H9 (cell line): Measurements from ENCODE around the gene EPS15. TPM values are rescaled to one million over a fixed set of nuclear protein-coding genes. Genes with fewer than 3 reads are reported as not detected.

ENCODE experiments used
- DNase-seq: peaks from one replicate; pipeline ENCODE4 v3.0.0-alpha.2; 2017
- H2AFZ ChIP-seq: one replicate; pipeline ENCODE4 v1.6.1; 2013; ENCODE audit warnings: mild to moderate bottlenecking, low read length, control low read depth, moderate library complexity
- H2AK5ac ChIP-seq: 2 replicates; pipeline ENCODE4 v1.6.1; 2013; ENCODE audit warnings: low read length, control low read depth, mixed read lengths; ENCODE audit not compliant: insufficient read length
- H2BK120ac ChIP-seq: one replicate; pipeline ENCODE4 v1.6.1; 2013; ENCODE audit warnings: low read depth, mild to moderate bottlenecking, low read length, control low read depth, inconsistent platforms; ENCODE audit not compliant: poor library complexity, severe bottlenecking
- H2BK12ac ChIP-seq: 2 replicates; pipeline ENCODE4 v1.6.1; 2013; ENCODE audit warnings: low read length, control low read depth, mixed read lengths, low read depth; ENCODE audit not compliant: insufficient read length
- H2BK15ac ChIP-seq: 2 replicates; pipeline ENCODE4 v1.6.1; 2013; ENCODE audit warnings: low read depth, low read length, control low read depth
- H2BK20ac ChIP-seq: one replicate; pipeline ENCODE4 v1.6.1; 2013; ENCODE audit warnings: low read depth, mild to moderate bottlenecking, low read length, control low read depth, inconsistent platforms; ENCODE audit not compliant: poor library complexity, severe bottlenecking
- H2BK5ac ChIP-seq: 2 replicates; pipeline ENCODE4 v1.6.1; 2013; ENCODE audit warnings: low read length, control low read depth, mixed read lengths; ENCODE audit not compliant: insufficient read length
- H3K14ac ChIP-seq: 2 replicates; pipeline ENCODE4 v1.6.1; 2013; ENCODE audit warnings: low read length, control low read depth; ENCODE audit not compliant: insufficient read depth
- H3K18ac ChIP-seq: 2 replicates; pipeline ENCODE4 v1.6.1; 2013; ENCODE audit warnings: low read depth, mild to moderate bottlenecking, mixed read lengths, low read length, control low read depth; ENCODE audit not compliant: insufficient read length
- H3K23ac ChIP-seq: 2 replicates; pipeline ENCODE4 v1.6.1; 2013; ENCODE audit warnings: low read length, control low read depth, mixed read lengths, low read depth; ENCODE audit not compliant: insufficient read length
- H3K23me2 ChIP-seq: 2 replicates; pipeline ENCODE4 v1.6.1; 2013; ENCODE audit warnings: low read depth, mild to moderate bottlenecking, mixed read lengths, low read length, control low read depth; ENCODE audit not compliant: insufficient read length, poor library complexity, severe bottlenecking
- H3K27ac ChIP-seq: 2 replicates; pipeline ENCODE4 v1.5.1; 2013; ENCODE audit warnings: low read length, control low read depth, mixed read lengths, low read depth; ENCODE audit not compliant: insufficient read length
- H3K27me3 ChIP-seq: 2 replicates; pipeline ENCODE4 v1.6.1; 2013; ENCODE audit warnings: low read length, control low read depth, inconsistent platforms; ENCODE audit not compliant: insufficient read depth
- H3K4ac ChIP-seq: 2 replicates; pipeline ENCODE4 v1.6.1; 2013; ENCODE audit warnings: low read depth, mild to moderate bottlenecking, control low read depth, inconsistent platforms, low read length, moderate library complexity
- H3K4me1 ChIP-seq: 2 replicates; pipeline ENCODE4 v1.6.1; 2013; ENCODE audit warnings: low read length, control low read depth, inconsistent platforms; ENCODE audit not compliant: insufficient read depth
- H3K4me2 ChIP-seq: 2 replicates; pipeline ENCODE4 v1.6.1; 2013; ENCODE audit warnings: low read length, control low read depth, mixed read lengths; ENCODE audit not compliant: insufficient read length, insufficient read depth
- H3K56ac ChIP-seq: 2 replicates; pipeline ENCODE4 v1.6.1; 2013; ENCODE audit warnings: low read depth, mild to moderate bottlenecking, mixed read lengths, low read length, control low read depth; ENCODE audit not compliant: insufficient read length
- H3K79me1 ChIP-seq: 2 replicates; pipeline ENCODE4 v1.6.1; 2013; ENCODE audit warnings: low read depth, mild to moderate bottlenecking, moderate library complexity, low read length, control low read depth, inconsistent platforms; ENCODE audit not compliant: insufficient read depth, poor library complexity, severe bottlenecking
- H3K79me2 ChIP-seq: 2 replicates; pipeline ENCODE4 v1.6.1; 2013; ENCODE audit warnings: low read length, control low read depth, inconsistent platforms; ENCODE audit not compliant: insufficient read depth
- H3K9ac ChIP-seq: 2 replicates; pipeline ENCODE4 v1.6.1; 2013; ENCODE audit warnings: low read length, control low read depth, mixed read lengths; ENCODE audit not compliant: insufficient read length; ENCODE audit errors: extremely low read depth
- H3K9me3 ChIP-seq: one replicate; pipeline ENCODE4 v1.6.1; 2013; ENCODE audit warnings: low read depth, low read length, inconsistent platforms; ENCODE audit not compliant: control insufficient read depth
- H3T11ph ChIP-seq: one replicate; pipeline ENCODE4 v1.6.1; 2013; ENCODE audit warnings: mild to moderate bottlenecking, low read length, control low read depth, inconsistent platforms
- H4K20me1 ChIP-seq: one replicate; pipeline ENCODE4 v1.6.1; 2013; ENCODE audit not compliant: control insufficient read depth, insufficient read length, insufficient read depth
- H4K5ac ChIP-seq: 2 replicates; pipeline ENCODE4 v1.6.1; 2013; ENCODE audit warnings: low read depth, mild to moderate bottlenecking, mixed read lengths, low read length, control low read depth; ENCODE audit not compliant: insufficient read length
- H4K8ac ChIP-seq: replicated peaks from 2 replicates; pipeline ENCODE4 v1.6.1; 2013; ENCODE audit warnings: low read length, control low read depth, mixed read lengths, low read depth; ENCODE audit not compliant: insufficient read length
- H4K91ac ChIP-seq: 2 replicates; pipeline ENCODE4 v1.6.1; 2013; ENCODE audit warnings: low read depth, mild to moderate bottlenecking, moderate library complexity, mixed read lengths, low read length, control low read depth; ENCODE audit not compliant: insufficient read length
- H3K27ac Mint-ChIP-seq, 3 experiments: 2 replicates in 2 of 3; 3 replicates in 1 of 3; pipeline ENCODE4 v1.8.0; 2020 to 2021; ENCODE audit warnings: mixed read lengths in 3 of 3, mild to moderate bottlenecking in 1 of 3, moderate library complexity in 1 of 3
- H3K27me3 Mint-ChIP-seq: 2 replicates; pipeline ENCODE4 v1.8.0; 2021; ENCODE audit warnings: low read depth, mild to moderate bottlenecking, moderate library complexity, mixed read lengths
- H3K36me3 Mint-ChIP-seq, 3 experiments: 2 replicates in 2 of 3; 3 replicates in 1 of 3; pipeline ENCODE4 v1.8.0; 2020 to 2021; ENCODE audit warnings: low read depth in 3 of 3, mixed read lengths in 3 of 3; ENCODE audit not compliant: insufficient read depth in 1 of 3
- H3K4me1 Mint-ChIP-seq, 2 experiments: 2 replicates each; pipeline ENCODE4 v1.8.0; 2020; ENCODE audit warnings: mixed read lengths in 2 of 2
- H3K4me3 Mint-ChIP-seq, 2 experiments: 2 replicates in 1 of 2; 3 replicates in 1 of 2; pipeline ENCODE4 v1.8.0; 2020 to 2021; ENCODE audit warnings: mild to moderate bottlenecking in 2 of 2, mixed read lengths in 2 of 2, moderate library complexity in 1 of 2
- H3K9me3 Mint-ChIP-seq, 2 experiments: 2 replicates in 1 of 2; 3 replicates in 1 of 2; pipeline ENCODE4 v1.8.0; 2020; ENCODE audit warnings: mild to moderate bottlenecking in 2 of 2, mixed read lengths in 2 of 2, moderate library complexity in 1 of 2
- WGBS: extraction: QIAGEN DNeasy Blood & Tissue Kit; methylation state at CpG from one replicate; pipeline ENCODE4 v1.1.7; 2013; ENCODE audit warnings: missing lambda C conversion rate, low lambda C conversion rate, mixed read lengths; ENCODE audit not compliant: insufficient read length; ENCODE audit errors: extremely low coverage; 5-methylcytosine and 5-hydroxymethylcytosine counted together
- total RNA-seq: library from RNA; stranded (reverse); gene quantifications from 2 replicates; pipeline ENCODE4 v1.2.1, GENCODE V29; 2021
- TF ChIP-seq, protein P1 (sequence below): fragments of 200-600 bp; sonication (generic); conservative IDR thresholded peaks from 3 replicates; pipeline ENCODE4 v1.8.0; 2021; ENCODE audit warnings: antibody characterized with exemption, mild to moderate bottlenecking

Gene EPS15
- total RNA-seq, 1 experiment from 2014 or later = 44.1 TPM

- Mint-ChIP-seq H3K4me1 (peaks cover 15 to 18% of the 10 kb centered on the region in 2 experiments), H3K27me3 (no peaks in the 10 kb centered on the region), H3K36me3 (peaks cover 0 to 7% (median 2%) of the 10 kb centered on the region in 3 experiments; a peak in 5 of 7 replicates), H3K4me3 (no peak overlapping the region), H3K9me3 (no peaks in the 10 kb centered on the region), H3K27ac (no peak overlapping the region)
- Histone ChIP-seq H2AK5ac (no peak overlapping the region), H2BK12ac (no peak overlapping the region), H3K27me3 (no peaks in the 10 kb centered on the region), H3K79me2 (no peaks in the 10 kb centered on the region), H2BK20ac (no peak overlapping the region), H3K4ac (no peak overlapping the region), H3K14ac (no peak overlapping the region), H3K56ac (no peak overlapping the region), H3T11ph (no peak overlapping the region), H2AFZ (no peak overlapping the region), H3K79me1 (no peaks in the 10 kb centered on the region), H2BK5ac (no peak overlapping the region), H3K9ac (no peak overlapping the region), H2BK15ac (no peak overlapping the region), H4K8ac (no peak overlapping the region), H4K5ac (no peak overlapping the region), H4K20me1 (no peaks in the 10 kb centered on the region), H3K23me2 (no peaks in the 10 kb centered on the region), H2BK120ac (no peak overlapping the region), H3K23ac (no peak overlapping the region), H3K9me3 (no peaks in the 10 kb centered on the region), H3K27ac (no peak overlapping the region), H4K91ac (no peak overlapping the region), H3K18ac (no peak overlapping the region), H3K4me2 (no peak overlapping the region), H3K4me1 (peaks cover 2% of the 10 kb centered on the region; the same call in 1 of the 2 replicates)
- TF ChIP-seq, protein P1, sequence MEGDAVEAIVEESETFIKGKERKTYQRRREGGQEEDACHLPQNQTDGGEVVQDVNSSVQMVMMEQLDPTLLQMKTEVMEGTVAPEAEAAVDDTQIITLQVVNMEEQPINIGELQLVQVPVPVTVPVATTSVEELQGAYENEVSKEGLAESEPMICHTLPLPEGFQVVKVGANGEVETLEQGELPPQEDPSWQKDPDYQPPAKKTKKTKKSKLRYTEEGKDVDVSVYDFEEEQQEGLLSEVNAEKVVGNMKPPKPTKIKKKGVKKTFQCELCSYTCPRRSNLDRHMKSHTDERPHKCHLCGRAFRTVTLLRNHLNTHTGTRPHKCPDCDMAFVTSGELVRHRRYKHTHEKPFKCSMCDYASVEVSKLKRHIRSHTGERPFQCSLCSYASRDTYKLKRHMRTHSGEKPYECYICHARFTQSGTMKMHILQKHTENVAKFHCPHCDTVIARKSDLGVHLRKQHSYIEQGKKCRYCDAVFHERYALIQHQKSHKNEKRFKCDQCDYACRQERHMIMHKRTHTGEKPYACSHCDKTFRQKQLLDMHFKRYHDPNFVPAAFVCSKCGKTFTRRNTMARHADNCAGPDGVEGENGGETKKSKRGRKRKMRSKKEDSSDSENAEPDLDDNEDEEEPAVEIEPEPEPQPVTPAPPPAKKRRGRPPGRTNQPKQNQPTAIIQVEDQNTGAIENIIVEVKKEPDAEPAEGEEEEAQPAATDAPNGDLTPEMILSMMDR = no peak
- no CpG with 5 or more reads among the region's 1 CpG for WGBS
- no peak for DNase-seq
Observed at GRCh38 chr1:51427438-51427837, 91.6 kb downstream of the EPS15 start.
